GM04503 (cell line): Measurements from ENCODE around the gene GLUD1.
A peak's percentile ranks its signal among the peaks of the same experiment; 100 is the strongest.
"Not testable (repeated sequence)": the region's sequence is repeated elsewhere in the genome, so short reads cannot be mapped to it uniquely, and the experiment has no call there.

Experiments used
- DNase-seq: peaks from one replicate; pipeline ENCODE4 v3.0.0-alpha.2; 2012; ENCODE audit warnings: low read depth

GLUD1 gene

GRCh38 chr10:87043579-87043978, 51.1 kb downstream of the GLUD1 start:
- DNase-seq: not testable (repeated sequence)

GRCh38 chr10:87038786-87039185, 55.9 kb downstream of the GLUD1 start:
- DNase-seq: no peak

- no peak for DNase-seq
These were observed 56.3 kb downstream of the GLUD1 start for GRCh38 chr10:87038286-87038717.

- DNase-seq: no peak
These were observed 58.0 kb downstream of the GLUD1 start for GRCh38 chr10:87036623-87037022.

- no peak for DNase-seq
These were observed 63.6 kb downstream of the GLUD1 start for GRCh38 chr10:87030912-87031635.

GRCh38 chr10:87030419-87030818, 64.2 kb downstream of the GLUD1 start:
- not testable (repeated sequence) for DNase-seq

GRCh38 chr10:87026747-87027508, 67.7 kb downstream of the GLUD1 start:
- not testable (repeated sequence) for DNase-seq

- peak; percentile 38 for DNase-seq
These were observed 69.2 kb downstream of the GLUD1 start for GRCh38 chr10:87025285-87025958.

- not testable (repeated sequence) for DNase-seq
These were observed 74.6 kb downstream of the GLUD1 start, which contains the start of gene FAM25A for GRCh38 chr10:87020056-87020455. Gene FAM25A, plus strand, starts transcription at chr10:87020294. Its CDS starts 31 bp downstream, at chr10:87020325.

GRCh38 chr10:87019504-87019903, 75.1 kb downstream of the GLUD1 start:
- DNase-seq: not testable (repeated sequence)

- DNase-seq: not testable (repeated sequence)
These were observed 75.6 kb downstream of the GLUD1 start for GRCh38 chr10:87019066-87019465.

- not testable (repeated sequence) for DNase-seq
These were observed 76.5 kb downstream of the GLUD1 start for GRCh38 chr10:87018127-87018526.

- DNase-seq: not testable (repeated sequence)
These were observed 79.5 kb downstream of the GLUD1 start for GRCh38 chr10:87014986-87015716.

- not testable (repeated sequence) for DNase-seq
These were observed 81.1 kb downstream of the GLUD1 start for GRCh38 chr10:87013528-87013927.

- not testable (repeated sequence) for DNase-seq
These were observed 85.4 kb downstream of the GLUD1 start for GRCh38 chr10:87009134-87009696.

- not testable (repeated sequence) for DNase-seq
These were observed 86.3 kb downstream of the GLUD1 start for GRCh38 chr10:87008303-87008702.

GRCh38 chr10:87007674-87008073, 87.0 kb downstream of the GLUD1 start:
- not testable (repeated sequence) for DNase-seq

GRCh38 chr10:87007124-87007523, 87.5 kb downstream of the GLUD1 start:
- DNase-seq: not testable (repeated sequence)

GRCh38 chr10:87000491-87000890, 94.2 kb downstream of the GLUD1 start:
- DNase-seq: no peak
